Stomach (tissue), 9 donors: Measurements from ENCODE around the gene SFXN2. TPM values are rescaled to one million over a fixed set of nuclear protein-coding genes. Genes with fewer than 3 reads are reported as not detected.

Source experiments
- DNase-seq, 2 donors: peaks; one replicate each; pipeline versions ENCODE4 v3.0.0 to v3.0.0-alpha.2; 2013 to 2019
- H3K27ac ChIP-seq, 5 donors: fragments of 200-600 bp in 4 of 5; sonication (generic) in 4 of 5; one replicate each; pipeline ENCODE4 v1.5.1; 2013 to 2019; ENCODE audit warnings: mild to moderate bottlenecking in 1 of 5, moderate library complexity in 1 of 5
- H3K27me3 ChIP-seq, 3 donors: fragments of 200-600 bp; sonication (generic); one replicate each; pipeline ENCODE4 v1.5.1; 2017 to 2019; ENCODE audit warnings: mixed run types in 1 of 3
- H3K36me3 ChIP-seq, 4 donors: fragments of 200-600 bp; sonication (generic); 1 replicate in 3 of 4; 2 replicates in 1 of 4; pipeline ENCODE4 v1.5.1; 2016 to 2019
- H3K4me1 ChIP-seq, 4 donors: fragments of 200-600 bp; sonication (generic); one replicate each; pipeline ENCODE4 v1.5.1; 2016 to 2019
- H3K4me3 ChIP-seq, 4 donors: fragments of 200-600 bp; sonication (generic) in 3 of 4; one replicate each; pipeline ENCODE4 v1.5.1; 2016 to 2019; ENCODE audit warnings: mild to moderate bottlenecking in 1 of 4
- H3K9me3 ChIP-seq, 4 donors: fragments of 200-600 bp; sonication (generic); one replicate each; pipeline ENCODE4 v1.5.1; 2016 to 2019
- EP300 ChIP-seq: sonication (generic); formaldehyde crosslinking; IDR thresholded peaks from one replicate; pipeline ENCODE4 v1.6.1; 2017; ENCODE audit warnings: antibody characterized with exemption
- POLR2A ChIP-seq, 4 donors: fragments of 450-650 bp; IDR thresholded peaks; one replicate each; pipeline ENCODE4 v1.6.1; 2016; ENCODE audit warnings: antibody characterized with exemption in 4 of 4, control low read depth in 2 of 4, mild to moderate bottlenecking in 1 of 4, moderate library complexity in 1 of 4
- POLR2AphosphoS5 ChIP-seq, 3 donors: sonication (generic); formaldehyde crosslinking; IDR thresholded peaks; one replicate each; pipeline ENCODE4 v1.6.1; 2016; ENCODE audit warnings: antibody characterized with exemption in 3 of 3
- WGBS, 5 donors: extraction: QIAGEN DNeasy Blood & Tissue Kit in 3 of 5; methylation state at CpG; one replicate each; pipeline versions ENCODE4 v1.1.5 to v1.1.7; 2013 to 2018; 5-methylcytosine and 5-hydroxymethylcytosine counted together
- intact Hi-C: fragments of 100-400 bp; cut with DNase I; formaldehyde crosslinking; loops from one replicate; pipeline ENCODE4 v1.15.1; 2023; ENCODE audit warnings: low total_unique reads
- polyA plus RNA-seq, 3 donors: library from polyadenylated mRNA; stranded (reverse); fragments of 200-250 nt; gene quantifications; one replicate each; pipeline ENCODE4 v1.2.3, GENCODE V29; 2013
- total RNA-seq, 5 donors: library from RNA; depleted of rRNA; stranded (reverse); fragments of >200 nt; gene quantifications; one replicate each; pipeline versions ENCODE4 v1.1.0 to v1.2.3, GENCODE V29; 2014 to 2016
- TF ChIP-seq, protein P1 (sequence below), 7 experiments: fragments of 450-650 bp in 4 of 7; fragments of 200-600 bp in 3 of 7; sonication (generic) in 3 of 7; IDR thresholded peaks; one replicate each; pipeline ENCODE4 v1.5.1; 2016 to 2019; ENCODE audit warnings: antibody characterized with exemption in 7 of 7, control low read depth in 2 of 7, mild to moderate bottlenecking in 1 of 7
- donor health status: healthy with polysubstance abuse.
- donor health status: Bipolar disorder and iron deficiency.
- donor health status: healthy.

SFXN2 gene
- total and polyA plus RNA-seq, 8 donors: 4.7 to 267 (median 11.0) TPM

DNA sequence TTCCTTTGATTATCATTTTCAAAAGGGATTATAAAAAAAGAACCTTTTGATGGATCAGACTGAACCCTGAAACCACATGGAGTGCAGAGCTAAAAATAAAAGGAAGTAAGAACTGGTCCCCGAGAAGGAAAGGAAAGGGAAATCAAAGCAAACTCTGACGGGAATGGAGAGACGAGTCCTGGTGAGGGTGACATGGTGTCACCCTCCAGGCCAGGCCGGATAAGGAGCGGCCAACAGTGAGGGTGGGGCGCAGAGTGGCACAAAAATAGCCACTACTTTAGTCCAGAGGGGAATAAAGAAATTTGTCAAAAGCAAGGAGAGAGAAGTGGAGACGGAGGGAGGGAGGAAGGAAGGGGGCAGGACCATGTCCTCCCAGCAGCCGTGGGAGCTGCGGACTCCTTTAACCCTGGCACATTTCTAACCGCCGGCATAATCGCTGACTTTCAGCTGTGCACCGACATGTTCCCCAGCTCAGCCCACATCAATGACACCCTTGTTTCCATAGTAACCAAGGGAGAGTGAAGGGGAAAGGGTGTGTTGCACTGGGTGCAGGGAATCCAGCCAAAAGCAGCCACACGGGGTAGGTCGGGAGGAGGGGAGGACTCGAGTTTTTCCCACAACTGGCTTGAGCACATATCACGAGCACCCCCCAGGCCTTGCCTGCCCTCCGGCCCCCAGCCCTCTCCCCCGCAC lies 40.5 kb upstream of the SFXN2 start:
- Histone ChIP-seq H3K27ac (peak overlapping the region; percentile 1 to 79 (median 72)), H3K27me3 (no peaks in the 10 kb centered on the region), H3K9me3 (no peaks in the 10 kb centered on the region), H3K4me1 (peaks cover 47 to 88% (median 75%) of the 10 kb centered on the region in 4 donors), H3K36me3 (no peaks in the 10 kb centered on the region), H3K4me3 (peak overlapping the region; percentile 29 to 37 (median 31))
- 5 to 9% (median 6%) methylated on average over 19 of the region's 19 CpGs for WGBS, 5 donors
- TF ChIP-seq POLR2AphosphoS5 (IDR thresholded peaks at IDR 0.05) (peak in 2 of 3 donors; percentile 12 to 18), EP300 (no peak), POLR2A (IDR thresholded peaks at IDR 0.05) (no peak)
- TF ChIP-seq, protein P1, sequence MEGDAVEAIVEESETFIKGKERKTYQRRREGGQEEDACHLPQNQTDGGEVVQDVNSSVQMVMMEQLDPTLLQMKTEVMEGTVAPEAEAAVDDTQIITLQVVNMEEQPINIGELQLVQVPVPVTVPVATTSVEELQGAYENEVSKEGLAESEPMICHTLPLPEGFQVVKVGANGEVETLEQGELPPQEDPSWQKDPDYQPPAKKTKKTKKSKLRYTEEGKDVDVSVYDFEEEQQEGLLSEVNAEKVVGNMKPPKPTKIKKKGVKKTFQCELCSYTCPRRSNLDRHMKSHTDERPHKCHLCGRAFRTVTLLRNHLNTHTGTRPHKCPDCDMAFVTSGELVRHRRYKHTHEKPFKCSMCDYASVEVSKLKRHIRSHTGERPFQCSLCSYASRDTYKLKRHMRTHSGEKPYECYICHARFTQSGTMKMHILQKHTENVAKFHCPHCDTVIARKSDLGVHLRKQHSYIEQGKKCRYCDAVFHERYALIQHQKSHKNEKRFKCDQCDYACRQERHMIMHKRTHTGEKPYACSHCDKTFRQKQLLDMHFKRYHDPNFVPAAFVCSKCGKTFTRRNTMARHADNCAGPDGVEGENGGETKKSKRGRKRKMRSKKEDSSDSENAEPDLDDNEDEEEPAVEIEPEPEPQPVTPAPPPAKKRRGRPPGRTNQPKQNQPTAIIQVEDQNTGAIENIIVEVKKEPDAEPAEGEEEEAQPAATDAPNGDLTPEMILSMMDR (IDR thresholded peaks at IDR 0.05): no peak
- intact Hi-C loops: no loop called here
- DNase-seq: peak; percentile 44 to 91

DNA sequence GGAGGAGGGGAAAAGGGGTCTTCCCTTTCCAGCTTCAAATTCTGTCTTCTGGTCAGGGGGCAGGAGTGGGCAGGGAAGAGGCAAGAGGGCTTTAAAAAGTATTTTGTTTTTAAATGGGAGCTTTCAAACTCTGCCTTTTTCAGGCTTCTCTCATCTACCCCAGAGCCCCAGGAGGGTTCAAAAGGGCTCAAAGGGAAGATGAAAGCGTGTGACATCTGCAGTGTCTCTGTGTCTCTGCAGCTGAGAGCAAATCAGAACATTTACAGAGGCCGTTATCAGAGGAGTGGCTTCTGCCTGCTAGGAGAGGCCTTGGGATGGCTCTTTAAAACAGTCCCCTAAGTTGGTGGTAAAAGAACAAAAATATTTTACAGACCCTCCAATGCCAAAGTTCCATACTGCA lies 39.9 kb upstream of the SFXN2 start:
- H3K4me1 ChIP-seq: peaks cover 41 to 86% (median 74%) of the 10 kb centered on the region in 4 donors
- peak overlapping the region; percentile 29 to 37 (median 31) for H3K4me3 ChIP-seq
- intact Hi-C loops: no loop called here
- TF ChIP-seq EP300 (no peak), POLR2A (IDR thresholded peaks at IDR 0.05) (no peak), POLR2AphosphoS5 (IDR thresholded peaks at IDR 0.05) (no peak)
- TF ChIP-seq, protein P1 (IDR thresholded peaks at IDR 0.05): no peak
- 37 to 68% (median 60%) methylated on average over 2 of the region's 2 CpGs for WGBS, 5 donors
- H3K27me3 ChIP-seq: no peaks in the 10 kb centered on the region
- no peaks in the 10 kb centered on the region for H3K9me3 ChIP-seq
- no peaks in the 10 kb centered on the region for H3K36me3 ChIP-seq
- no peak for DNase-seq
- H3K27ac ChIP-seq: peak overlapping the region in 4 of 5 donors; percentile 71 to 79 (median 74)

DNA sequence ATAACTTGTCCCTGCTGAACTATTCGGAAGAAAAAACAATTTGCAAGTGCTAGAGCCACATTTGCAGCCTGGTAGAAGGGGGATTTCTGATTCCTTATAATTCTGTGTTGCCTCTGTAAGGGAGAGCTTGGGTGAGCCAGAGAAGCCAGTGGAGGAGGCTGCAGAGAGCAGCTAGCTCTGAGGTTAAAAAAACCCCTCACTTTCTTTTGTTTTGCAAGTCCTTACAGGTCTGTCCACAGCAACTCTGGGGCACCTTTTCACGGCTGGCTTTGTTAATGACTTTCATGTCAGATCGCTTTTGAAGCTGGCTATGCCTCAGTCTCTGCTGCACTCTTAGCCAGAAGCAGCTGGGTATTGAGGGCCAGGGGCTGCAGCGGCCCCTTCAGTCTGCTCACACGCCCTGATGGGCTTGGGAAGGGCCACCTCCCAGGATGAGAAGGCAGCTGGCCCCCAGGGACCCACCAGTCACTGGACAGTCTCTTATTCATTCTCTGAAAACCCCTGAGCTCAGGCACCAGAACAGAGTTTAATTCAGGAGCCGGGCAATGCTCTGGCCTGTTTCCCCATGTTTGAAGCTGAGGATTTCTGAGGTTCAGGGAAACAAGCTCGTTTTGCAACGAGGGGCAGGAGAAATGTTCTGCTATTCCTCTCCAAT lies 39.3 kb upstream of the SFXN2 start:
- H3K4me3 ChIP-seq: no peak overlapping the region
- 48 to 66% (median 57%) methylated on average over 5 to 8 of the region's 8 CpGs for WGBS, 5 donors
- no peaks in the 10 kb centered on the region for H3K9me3 ChIP-seq
- TF ChIP-seq EP300 (no peak), POLR2A (IDR thresholded peaks at IDR 0.05) (no peak), POLR2AphosphoS5 (IDR thresholded peaks at IDR 0.05) (no peak)
- TF ChIP-seq, protein P1 (IDR thresholded peaks at IDR 0.05): no peak
- peak overlapping the region in 4 of 5 donors; percentile 71 to 79 (median 74) for H3K27ac ChIP-seq
- H3K36me3 ChIP-seq: no peaks in the 10 kb centered on the region
- intact Hi-C loops: no loop called here
- no peak for DNase-seq
- H3K27me3 ChIP-seq: no peaks in the 10 kb centered on the region
- H3K4me1 ChIP-seq: peaks cover 35 to 81% (median 69%) of the 10 kb centered on the region in 4 donors

DNA sequence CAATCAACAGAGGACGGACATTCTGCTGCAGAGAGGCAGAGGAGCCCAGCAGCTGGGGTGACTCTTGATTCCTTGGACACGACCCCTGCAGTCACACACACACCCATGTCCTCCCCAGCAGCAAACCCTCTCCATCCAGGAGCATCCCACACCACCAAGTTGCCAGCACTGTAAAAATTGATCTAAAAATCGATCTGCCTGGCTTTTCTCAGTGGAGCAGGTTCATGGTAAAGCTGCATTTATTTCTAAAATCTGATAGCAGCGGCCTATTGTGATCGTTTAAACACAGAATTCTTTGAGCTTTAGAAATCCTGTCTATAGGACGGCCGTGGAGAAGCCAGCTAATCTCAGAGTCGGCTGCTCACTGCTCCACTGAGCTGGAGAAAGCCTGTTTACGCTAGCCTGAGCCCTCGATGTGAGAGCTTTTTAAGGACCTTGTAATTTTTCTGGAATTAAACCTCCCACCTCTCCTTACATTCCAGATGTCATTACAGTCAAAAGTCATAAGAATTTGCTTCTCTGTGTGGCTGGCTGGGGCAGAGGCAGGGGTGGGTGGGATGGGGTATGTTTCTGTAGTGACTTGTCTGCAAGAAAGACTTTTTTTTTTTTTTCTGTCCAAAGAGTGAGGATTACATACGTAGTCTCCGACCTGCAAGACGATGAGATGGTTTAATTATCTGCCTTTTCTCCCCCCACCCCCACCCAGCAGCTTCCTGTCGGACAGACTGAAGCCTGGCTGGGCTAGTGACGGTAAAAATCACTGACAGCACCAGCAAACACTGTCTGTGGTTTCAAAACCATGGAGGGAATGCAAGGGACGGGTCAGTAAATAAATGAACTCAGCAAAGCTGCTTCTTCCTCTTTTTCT lies 38.5 kb upstream of the SFXN2 start:
- peak overlapping the region in 4 of 5 donors; percentile 63 to 79 (median 74) for H3K27ac ChIP-seq
- H3K4me3 ChIP-seq: no peak overlapping the region
- DNase-seq: peak in 1 of 2 donors; percentile 64
- H3K4me1 ChIP-seq: peaks cover 33 to 75% (median 68%) of the 10 kb centered on the region in 4 donors
- no peaks in the 10 kb centered on the region for H3K9me3 ChIP-seq
- no peaks in the 10 kb centered on the region for H3K36me3 ChIP-seq
- H3K27me3 ChIP-seq: no peaks in the 10 kb centered on the region
- TF ChIP-seq POLR2AphosphoS5 (IDR thresholded peaks at IDR 0.05) (peak in 1 of 3 donors; percentile 38), EP300 (no peak)
- 43 to 58% (median 47%) methylated on average over 16 of the region's 16 CpGs for WGBS, 5 donors
- intact Hi-C loops: no loop called here
